ENCODE measurements around the gene TRMT61B.

Gene TRMT61B

GRCh38 chr2:28870146-28870891 is at the start of gene TRMT61B:
TRMT61B (minus strand) TSS chr2:28870309; CDS start chr2:28870277, 32 bp downstream.
- Histone ChIP-seq H3K4me3 (ENCODE audit: insufficient read depth, low read length, poor library complexity, severe bottlenecking) (peak within 1 kb of the TSS; percentile 81), H2AFZ (ENCODE audit: low read depth, low read length, severe bottlenecking) (peak within 1 kb of the TSS; percentile 93), H3K9me3 (ENCODE audit: insufficient read depth, low read length) (no peaks in the 10 kb centered on the region), H3K36me3 (ENCODE audit: low read length) (no peaks in the 10 kb centered on the region), H3K79me2 (ENCODE audit: insufficient read depth, low read length) (peaks cover 36% of the 10 kb centered on the region), H3K27me3 (ENCODE audit: low read length) (no peaks in the 10 kb centered on the region), H3K4me2 (ENCODE audit: low read depth, low read length, poor library complexity, severe bottlenecking) (peak within 1 kb of the TSS; percentile 87), H3F3A (ENCODE audit: insufficient read depth) (no peaks in the 10 kb centered on the region; the same call in 1 of the 2 replicates), H3K9me2 (replicated peaks; ENCODE audit: insufficient read depth, low read length) (no peaks in the 10 kb centered on the region), H4K20me1 (ENCODE audit: low read depth, low read length) (no peaks in the 10 kb centered on the region), H3K27ac (ENCODE audit: low read depth, low read length) (peak within 1 kb of the TSS; percentile 56), H3K9ac (ENCODE audit: low read length) (peak within 1 kb of the TSS; percentile 87)
- TF ChIP-seq EZH2phosphoT487 (conservative IDR thresholded peaks at IDR 0.05; ENCODE audit: low read length) (no peak), CTCF (IDR thresholded peaks at IDR 0.05; ENCODE audit: insufficient read depth, low read length, poor library complexity, severe bottlenecking) (no peak)

- Histone ChIP-seq H4K20me1 (ENCODE audit: low read depth, low read length) (peaks cover 23% of the 10 kb centered on the region), H3F3A (ENCODE audit: insufficient read depth) (peaks cover 20% of the 10 kb centered on the region; the same call in 1 of the 2 replicates), H3K27ac (ENCODE audit: low read depth, low read length) (no peak overlapping the region), H3K9ac (ENCODE audit: low read length) (no peak overlapping the region), H3K4me3 (ENCODE audit: insufficient read depth, low read length, poor library complexity, severe bottlenecking) (no peak overlapping the region), H3K4me2 (ENCODE audit: low read depth, low read length, poor library complexity, severe bottlenecking) (no peak overlapping the region), H2AFZ (ENCODE audit: low read depth, low read length, severe bottlenecking) (no peak overlapping the region), H3K79me2 (ENCODE audit: insufficient read depth, low read length) (peaks cover 54% of the 10 kb centered on the region), H3K36me3 (ENCODE audit: low read length) (peaks cover 49% of the 10 kb centered on the region), H3K27me3 (ENCODE audit: low read length) (no peaks in the 10 kb centered on the region), H3K9me3 (ENCODE audit: insufficient read depth, low read length) (no peaks in the 10 kb centered on the region), H3K9me2 (replicated peaks; ENCODE audit: insufficient read depth, low read length) (no peaks in the 10 kb centered on the region)
- TF ChIP-seq CTCF (IDR thresholded peaks at IDR 0.05; ENCODE audit: insufficient read depth, low read length, poor library complexity, severe bottlenecking) (no peak), EZH2phosphoT487 (conservative IDR thresholded peaks at IDR 0.05; ENCODE audit: low read length) (no peak)
Measured at GRCh38 chr2:28915939-28916338, 45.8 kb upstream of the TRMT61B start.

- Histone ChIP-seq H4K20me1 (ENCODE audit: low read depth, low read length) (peaks cover 39% of the 10 kb centered on the region), H3K4me2 (ENCODE audit: low read depth, low read length, poor library complexity, severe bottlenecking) (no peak overlapping the region), H3K9me2 (replicated peaks; ENCODE audit: insufficient read depth, low read length) (no peaks in the 10 kb centered on the region), H3F3A (ENCODE audit: insufficient read depth) (peaks cover 3% of the 10 kb centered on the region; the same call in 1 of the 2 replicates), H2AFZ (ENCODE audit: low read depth, low read length, severe bottlenecking) (no peak overlapping the region), H3K9ac (ENCODE audit: low read length) (no peak overlapping the region), H3K4me3 (ENCODE audit: insufficient read depth, low read length, poor library complexity, severe bottlenecking) (no peak overlapping the region), H3K79me2 (ENCODE audit: insufficient read depth, low read length) (peaks cover 77% of the 10 kb centered on the region), H3K27ac (ENCODE audit: low read depth, low read length) (no peak overlapping the region), H3K27me3 (ENCODE audit: low read length) (no peaks in the 10 kb centered on the region), H3K9me3 (ENCODE audit: insufficient read depth, low read length) (no peaks in the 10 kb centered on the region), H3K36me3 (ENCODE audit: low read length) (peaks cover 51% of the 10 kb centered on the region)
- TF ChIP-seq EZH2phosphoT487 (conservative IDR thresholded peaks at IDR 0.05; ENCODE audit: low read length): no peak
Measured at GRCh38 chr2:28909655-28910353, 39.7 kb upstream of the TRMT61B start.
